HG03558 (cell line): ENCODE data around the gene MAGEB6.
"Not testable (repeated sequence)": the region's sequence is repeated elsewhere in the genome, so short reads cannot be mapped to it uniquely, and the experiment has no call there.

Experiments
- ATAC-seq: cut with Tn5 transposase; IDR thresholded peaks from one replicate; pipeline ENCODE4 v1.9.1; 2021; ENCODE audit warnings: moderate number of reproducible peaks; ENCODE audit not compliant: unreplicated experiment; ENCODE audit errors: extremely low read depth

MAGEB6 gene, protein sequence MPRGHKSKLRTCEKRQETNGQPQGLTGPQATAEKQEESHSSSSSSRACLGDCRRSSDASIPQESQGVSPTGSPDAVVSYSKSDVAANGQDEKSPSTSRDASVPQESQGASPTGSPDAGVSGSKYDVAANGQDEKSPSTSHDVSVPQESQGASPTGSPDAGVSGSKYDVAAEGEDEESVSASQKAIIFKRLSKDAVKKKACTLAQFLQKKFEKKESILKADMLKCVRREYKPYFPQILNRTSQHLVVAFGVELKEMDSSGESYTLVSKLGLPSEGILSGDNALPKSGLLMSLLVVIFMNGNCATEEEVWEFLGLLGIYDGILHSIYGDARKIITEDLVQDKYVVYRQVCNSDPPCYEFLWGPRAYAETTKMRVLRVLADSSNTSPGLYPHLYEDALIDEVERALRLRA

DNA sequence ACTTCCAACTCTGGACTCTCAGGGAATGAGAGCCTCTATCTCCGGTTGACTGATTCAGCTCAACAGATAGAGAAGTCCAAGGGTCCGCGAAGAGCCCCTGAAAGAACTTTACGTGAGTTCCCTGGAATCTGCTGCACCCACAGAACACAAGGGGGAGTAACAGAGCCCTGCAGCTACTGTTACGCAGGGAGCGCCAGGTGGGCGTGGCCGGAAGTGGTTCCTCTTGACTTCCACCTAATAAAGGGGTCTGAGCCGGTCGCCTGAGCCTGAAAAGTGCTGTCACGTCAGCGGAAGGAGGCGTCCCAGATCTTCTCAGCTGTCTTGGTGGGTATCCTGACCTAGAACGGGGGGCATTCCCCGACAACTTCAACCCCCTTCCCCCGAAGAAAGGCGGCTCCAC is at the start of gene MAGEB6:
Gene MAGEB6, plus strand, starts transcription at position 237 of the 400 bp plus-strand sequence. CDS start 1,407 bp downstream, outside the sequence.
- no peak for ATAC-seq

DNA sequence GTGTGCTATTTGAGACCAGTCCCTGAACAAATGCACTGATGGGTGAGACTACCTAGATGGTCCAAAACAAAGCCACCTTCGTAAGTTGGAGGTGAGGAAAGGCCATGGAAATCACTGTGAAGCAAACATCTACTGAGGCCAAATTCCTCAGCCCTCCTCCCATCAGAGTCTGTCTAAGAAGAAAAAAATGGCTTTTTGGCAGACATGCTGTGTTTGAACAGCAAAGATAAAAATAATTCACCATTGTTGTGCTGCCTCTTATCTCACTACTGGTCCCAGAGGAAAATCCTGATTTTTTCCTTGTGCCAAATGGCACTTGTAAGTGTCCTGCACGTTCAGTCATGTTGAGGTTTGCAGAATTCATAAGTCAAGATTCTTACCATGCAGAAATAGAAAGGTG is 46.2 kb upstream of the MAGEB6 start:
- ATAC-seq = no peak

DNA sequence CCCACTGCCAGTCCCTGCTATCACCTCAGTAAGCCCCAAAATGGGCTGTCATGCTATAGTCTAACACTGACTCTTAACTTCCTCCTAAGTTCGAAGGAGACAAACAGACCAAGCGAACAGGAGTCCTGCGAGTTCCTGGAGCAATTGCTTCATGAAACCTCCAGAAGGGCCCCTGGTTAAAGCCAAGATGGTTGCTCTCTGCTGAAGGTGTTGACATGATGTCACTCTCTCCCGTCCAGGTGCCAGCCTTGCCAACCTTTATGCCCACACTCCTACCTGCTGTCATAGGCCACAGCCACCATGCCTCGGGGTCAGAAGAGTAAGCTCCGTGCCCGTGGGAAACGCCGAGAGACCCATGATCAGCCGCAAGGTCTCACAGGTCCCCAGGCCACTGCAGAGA is 31.9 kb upstream of the MAGEB6 start, which contains the start of gene MAGEB6B:
Gene MAGEB6B, plus strand, starts transcription at position 301 of the 400 bp plus-strand sequence. Its CDS starts 0 bp downstream, at position 301.
- ATAC-seq = no peak

- no peak for ATAC-seq
Measured at GRCh38 chrX:26203561-26203960, 11.3 kb downstream of the MAGEB6 start.

DNA sequence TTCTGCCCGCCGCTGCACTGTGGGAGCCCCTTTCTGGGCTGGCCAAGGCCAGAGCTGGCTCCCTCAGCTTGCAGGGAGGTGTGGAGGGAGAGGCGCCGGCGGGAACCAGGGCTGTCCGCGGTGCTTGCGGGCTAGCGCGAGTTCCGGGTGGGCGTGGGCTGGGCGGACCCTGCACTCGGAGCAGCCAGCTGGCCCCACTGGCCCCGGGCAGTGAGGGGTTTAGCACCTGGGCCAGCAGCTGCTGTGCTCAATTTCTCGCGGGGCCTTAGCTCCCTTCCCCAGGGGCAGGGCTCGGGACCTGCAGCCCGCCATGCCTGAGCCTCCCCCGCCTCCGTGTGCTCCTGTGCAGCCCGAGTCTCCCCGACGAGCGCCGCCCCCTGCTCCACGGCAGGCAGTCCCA is 12.5 kb downstream of the MAGEB6 start:
- ATAC-seq = not testable (repeated sequence)

GRCh38 chrX:26208012-26208411 is 15.8 kb downstream of the MAGEB6 start:
- ATAC-seq = no peak

GRCh38 chrX:26215869-26216268 is 23.6 kb downstream of the MAGEB6 start, which contains the start of gene MAGEB5:
MAGEB5 (plus strand) TSS chrX:26216169; CDS start chrX:26217302, 1,133 bp downstream.
- ATAC-seq = no peak

DNA sequence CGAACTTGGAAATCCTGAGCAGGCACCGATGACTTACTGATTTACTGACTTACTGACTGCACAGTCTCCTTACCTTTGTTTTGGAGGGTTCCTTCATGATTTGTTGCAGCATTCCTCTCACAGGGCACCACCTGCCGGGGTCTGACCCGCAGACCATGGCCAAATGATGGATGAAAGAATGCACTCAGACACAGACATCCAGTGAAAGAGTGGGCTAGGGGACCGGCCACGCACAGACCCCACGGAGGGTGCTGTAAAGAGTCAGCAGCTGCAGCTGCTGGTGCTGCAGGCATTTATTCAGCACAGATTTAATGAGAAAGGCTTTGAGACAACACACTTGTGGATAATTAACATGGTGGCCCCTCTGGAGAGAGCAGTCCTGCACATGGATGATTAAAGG is 27.1 kb downstream of the MAGEB6 start:
- no peak for ATAC-seq

- no peak for ATAC-seq
Measured at GRCh38 chrX:26234177-26234576, 41.9 kb downstream of the MAGEB6 start.
